NCI-H1092 (cell line): ENCODE results near the gene DMD.

Experiments
- DNase-seq: peaks from one replicate; lab custom pipeline; 2025; lab: John Stamatoyannopoulos, UW

Gene DMD

DNA sequence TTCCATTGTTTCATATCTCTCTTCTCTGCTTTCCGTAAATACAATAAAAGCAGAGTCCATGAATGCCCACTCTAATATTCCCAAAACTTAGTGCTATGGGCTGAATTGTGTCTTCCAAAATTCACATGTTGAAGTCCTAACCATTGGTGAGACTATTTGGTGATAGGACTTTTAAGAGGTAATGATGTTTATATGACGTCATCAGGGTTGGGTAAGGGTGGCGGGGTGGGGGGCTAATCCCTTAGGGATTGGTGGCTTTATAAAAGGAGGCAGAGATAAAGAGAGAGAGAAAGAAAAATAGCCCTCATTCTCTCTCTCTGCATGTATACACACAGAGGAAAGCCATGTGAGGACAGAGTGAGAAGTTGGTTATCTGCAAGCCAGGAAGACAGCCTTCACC lies 722.2 kb downstream of the DMD start:
- DNase-seq, result no peak

DNA sequence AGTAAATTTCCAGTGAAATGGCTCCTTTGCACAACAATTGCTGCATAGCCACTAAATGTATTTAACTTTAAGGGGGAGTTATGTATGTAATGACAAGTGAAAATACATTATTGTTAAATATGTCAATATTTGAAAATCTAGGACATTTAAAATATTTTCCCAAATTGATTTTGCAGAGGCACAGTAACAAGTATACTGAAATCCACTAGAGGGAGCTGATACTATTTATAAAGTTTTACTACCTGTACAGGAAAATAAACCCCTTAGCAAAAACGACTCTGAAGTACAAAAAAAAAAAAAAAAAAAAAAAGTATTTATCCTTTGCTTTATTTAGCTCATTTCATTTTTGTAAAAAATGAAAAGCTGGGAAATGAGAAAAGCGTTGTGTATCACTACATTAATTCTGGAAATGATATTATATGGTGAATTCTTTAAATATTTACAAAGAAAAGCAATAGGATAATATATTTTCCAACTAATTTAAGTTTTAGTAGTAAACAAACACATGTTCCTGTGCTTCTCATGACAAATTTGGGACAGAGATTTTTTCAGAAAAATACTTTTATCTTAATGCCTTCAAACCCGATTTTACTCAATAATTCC lies 727.7 kb downstream of the DMD start:
- no peak for DNase-seq

DNA sequence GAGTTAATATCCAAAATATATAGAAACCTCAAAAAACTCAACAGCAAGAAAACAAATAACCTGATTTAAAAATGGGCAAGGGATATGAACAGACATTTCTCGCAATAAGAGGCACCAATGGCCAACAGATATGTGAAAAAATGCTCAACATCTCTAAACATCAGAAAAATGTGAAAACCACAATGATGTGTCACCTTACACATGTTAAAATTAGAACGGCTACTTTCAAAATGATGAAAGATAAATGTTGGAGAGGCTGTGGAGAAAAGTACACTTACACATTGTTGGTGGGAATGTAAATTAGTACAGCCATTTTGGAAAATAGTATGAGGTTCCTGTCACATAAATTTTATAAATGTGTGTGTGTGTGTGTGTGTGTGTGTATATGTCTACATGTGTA lies 731.3 kb downstream of the DMD start:
- DNase-seq, result no peak

DNA sequence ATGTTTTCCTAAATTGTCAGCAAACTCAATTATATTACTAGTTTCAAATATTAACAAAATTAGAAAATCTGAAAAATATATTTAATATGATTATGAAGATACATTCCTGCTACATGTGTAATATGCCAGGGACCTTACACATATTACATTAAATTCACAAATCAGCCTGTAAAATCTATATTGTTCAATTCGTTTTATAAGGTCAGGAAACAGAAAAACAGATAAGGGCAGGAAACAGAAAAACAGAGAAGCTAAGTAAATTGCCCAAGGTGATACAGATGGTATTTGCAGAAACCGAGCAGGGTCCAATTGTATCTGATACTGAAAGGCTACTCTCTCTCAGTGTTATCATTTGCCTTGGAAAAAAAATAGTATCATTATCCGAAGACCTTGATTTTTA lies 739.0 kb downstream of the DMD start:
- no peak for DNase-seq

DNA sequence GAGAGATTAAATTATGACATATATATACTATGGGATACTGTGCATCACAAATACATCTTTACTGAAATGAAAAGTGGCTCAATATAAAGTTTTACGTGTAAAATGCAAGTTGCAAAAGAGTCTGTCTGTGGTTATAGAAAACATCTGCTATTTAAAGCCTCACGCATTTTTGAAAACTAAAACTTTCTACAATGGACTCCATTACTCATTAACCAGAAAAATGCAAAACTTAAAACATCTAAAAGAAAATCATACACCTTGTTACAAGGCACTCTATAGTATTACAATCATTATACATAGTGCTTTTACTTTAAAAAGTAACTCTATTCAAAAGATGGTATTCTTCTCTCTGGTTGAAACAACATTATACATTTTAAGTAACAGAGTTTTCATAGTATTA lies 755.6 kb downstream of the DMD start:
- DNase-seq, result no peak

DNA sequence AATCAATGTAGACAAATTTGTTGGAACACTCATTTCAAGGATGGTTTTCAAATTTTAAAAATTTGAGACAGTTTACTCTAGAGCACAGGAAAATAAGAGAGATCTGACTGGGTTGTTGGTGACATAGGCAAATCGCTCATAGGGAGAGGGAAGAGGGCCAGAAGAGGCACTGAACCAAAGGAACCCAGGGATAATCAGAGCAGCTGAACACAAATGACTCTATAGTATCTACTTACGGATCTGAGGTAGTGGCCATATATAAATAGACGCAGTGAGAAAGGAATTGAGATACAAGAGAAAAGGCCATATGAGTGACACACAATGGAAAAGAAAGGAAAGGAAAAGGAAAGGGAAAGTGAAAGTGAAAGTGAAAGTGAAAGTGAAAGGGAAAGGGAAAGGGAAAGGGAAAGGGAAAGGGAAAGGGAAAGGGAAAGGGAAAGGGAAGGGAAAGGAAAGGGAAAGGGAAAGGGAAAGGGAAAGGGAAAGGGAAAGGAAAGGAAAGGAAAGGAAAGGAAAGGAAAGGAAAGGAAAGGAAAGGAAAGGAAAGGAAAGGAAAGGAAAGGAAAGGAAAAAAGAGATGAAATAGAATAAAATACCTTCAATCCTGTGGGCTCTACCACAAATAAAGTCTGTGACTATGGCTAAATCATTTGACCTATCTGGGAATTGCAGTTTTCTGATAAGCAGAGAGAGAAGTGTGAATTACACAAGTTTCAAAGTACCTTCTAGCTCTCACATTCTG lies 759.2 kb downstream of the DMD start:
- DNase-seq, result no peak

DNA sequence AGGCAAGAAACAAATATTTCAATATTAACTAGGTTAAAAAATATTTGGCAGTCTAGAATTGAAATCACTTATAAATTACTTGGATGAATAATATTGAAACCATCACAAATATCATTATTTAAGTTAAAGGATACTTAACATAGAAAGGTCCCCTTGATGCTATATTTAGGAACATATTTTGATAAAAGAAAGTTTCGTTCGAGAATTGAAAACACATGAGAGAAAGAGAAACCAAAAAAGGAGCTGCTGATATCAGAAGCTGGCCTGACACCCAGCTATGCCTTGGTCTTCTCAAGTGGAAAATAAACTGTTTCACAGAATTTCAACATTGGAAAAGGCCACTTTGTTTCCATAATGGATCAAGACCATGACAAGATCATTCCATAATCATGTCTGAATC lies 762.4 kb downstream of the DMD start:
- no peak for DNase-seq

DNA sequence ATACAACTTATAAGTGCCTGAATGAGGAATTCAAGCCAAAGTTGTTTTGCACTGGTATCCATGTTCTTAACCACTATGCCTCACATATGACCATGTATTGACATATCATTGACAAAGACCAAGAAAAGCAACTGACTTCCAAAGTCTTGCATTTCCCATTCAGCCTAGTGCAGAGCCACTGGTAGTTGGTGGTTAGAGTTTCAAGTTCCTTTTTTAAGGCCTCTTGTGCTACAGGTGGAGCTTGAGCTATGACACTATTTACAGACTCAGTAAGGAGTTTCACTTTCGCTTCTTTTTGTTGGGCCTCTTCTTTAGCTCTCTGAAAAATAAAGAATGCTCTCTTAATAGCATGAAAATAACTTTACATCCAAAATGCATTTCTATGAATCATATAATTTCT lies 763.0 kb downstream of the DMD start:
- no peak for DNase-seq

DNA sequence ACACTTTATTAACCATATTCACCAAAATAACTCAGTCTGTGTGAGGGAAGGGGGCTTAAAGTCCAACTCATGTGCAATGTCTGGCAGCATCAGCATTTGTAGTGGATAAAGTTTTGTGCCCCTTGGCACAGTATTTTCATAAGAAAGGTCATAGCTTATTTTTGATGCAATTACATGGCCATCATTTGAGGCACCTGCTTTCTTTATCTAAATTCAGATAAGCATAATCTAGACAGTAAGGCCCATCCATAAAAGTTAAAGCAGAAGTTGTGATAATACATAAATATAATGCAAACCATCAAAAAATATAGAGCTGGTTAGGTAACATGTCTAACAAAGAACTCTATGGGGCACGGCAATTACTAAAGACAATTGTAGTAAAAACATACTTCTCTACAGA lies 763.7 kb downstream of the DMD start:
- no peak for DNase-seq

DNA sequence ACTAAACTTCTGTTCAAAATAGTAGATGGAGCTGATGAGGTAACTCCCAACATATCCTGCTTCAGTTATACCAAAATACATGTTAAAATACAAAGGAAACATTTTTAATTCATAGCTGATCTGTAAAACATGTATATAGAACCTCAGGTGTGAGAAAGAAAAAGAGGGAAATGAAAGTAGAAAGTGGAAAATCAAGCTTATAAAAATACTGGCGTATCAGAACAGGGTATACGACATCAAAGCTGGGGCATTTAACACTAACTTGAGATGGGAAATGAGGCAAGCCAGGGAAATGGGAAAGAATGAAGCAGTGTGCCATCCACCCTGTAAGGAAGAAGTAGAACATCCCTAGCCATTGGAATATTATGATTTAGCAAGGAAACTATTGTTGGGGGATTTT lies 767.5 kb downstream of the DMD start:
- no peak for DNase-seq

DNA sequence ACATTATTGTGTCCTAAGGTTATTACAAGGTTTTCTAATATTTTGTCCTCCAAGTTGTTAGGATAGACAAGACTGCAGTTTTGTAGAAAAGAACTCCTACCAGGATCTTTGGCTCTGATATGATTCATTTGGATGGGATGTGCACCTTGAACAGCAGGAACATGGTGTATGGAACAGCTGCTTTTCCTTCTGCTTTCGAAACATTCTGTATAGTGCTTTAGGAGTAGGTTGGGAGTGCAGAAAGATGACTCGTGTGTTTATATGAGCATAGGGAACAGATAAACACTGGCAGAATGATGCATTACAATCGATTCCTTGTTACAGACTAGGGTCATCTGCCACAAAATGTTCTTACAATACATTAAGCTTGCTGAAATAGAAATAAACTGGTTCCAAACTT lies 790.1 kb downstream of the DMD start:
- no peak for DNase-seq

DNA sequence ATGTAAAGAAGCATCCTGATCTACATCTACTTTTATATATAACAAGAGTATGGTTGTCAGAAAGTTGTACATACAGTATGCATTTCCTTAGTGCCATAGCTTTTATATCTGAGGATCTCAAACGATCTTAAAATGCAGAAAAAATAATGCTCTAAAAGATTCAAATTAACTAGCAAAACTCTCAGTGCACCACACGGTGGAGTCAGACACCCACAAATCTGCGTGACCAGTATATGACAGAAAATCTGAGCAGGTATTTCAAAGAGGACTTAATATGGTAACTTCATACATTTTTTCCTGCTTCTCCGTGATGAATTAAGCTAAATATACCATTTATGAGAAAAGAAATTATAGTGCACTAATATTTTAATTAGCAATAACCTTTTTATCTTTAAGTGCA lies 803.0 kb downstream of the DMD start:
- no peak for DNase-seq

DNA sequence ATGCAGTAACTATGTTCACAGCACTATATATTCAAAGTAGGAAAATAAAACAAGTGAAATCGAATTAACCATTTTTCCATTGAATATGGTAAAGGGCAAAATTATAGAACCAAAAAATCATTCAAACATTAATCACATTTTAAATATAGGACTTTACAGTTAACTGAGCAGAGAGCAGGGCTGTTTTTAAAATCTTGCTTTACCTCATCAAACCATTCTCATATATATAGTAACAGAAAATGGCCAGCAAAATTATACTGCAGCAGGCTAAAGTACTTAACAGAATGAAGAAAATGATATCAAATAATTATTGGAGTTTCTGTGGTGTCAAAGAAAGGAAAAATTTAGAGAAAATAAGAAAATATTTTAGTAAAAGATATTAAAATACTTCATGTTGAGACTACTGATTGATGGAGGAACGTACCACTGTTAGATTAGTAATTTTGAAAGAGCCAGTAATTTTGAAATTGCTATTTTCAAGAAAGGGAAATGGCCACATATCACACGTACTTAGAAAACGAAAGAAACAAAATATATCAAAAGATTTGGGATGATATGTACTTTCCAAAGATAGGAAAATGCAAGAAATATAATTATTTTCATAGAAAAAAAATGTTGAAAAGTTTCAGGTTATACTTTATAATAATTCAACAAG lies 813.7 kb downstream of the DMD start:
- no peak for DNase-seq

DNA sequence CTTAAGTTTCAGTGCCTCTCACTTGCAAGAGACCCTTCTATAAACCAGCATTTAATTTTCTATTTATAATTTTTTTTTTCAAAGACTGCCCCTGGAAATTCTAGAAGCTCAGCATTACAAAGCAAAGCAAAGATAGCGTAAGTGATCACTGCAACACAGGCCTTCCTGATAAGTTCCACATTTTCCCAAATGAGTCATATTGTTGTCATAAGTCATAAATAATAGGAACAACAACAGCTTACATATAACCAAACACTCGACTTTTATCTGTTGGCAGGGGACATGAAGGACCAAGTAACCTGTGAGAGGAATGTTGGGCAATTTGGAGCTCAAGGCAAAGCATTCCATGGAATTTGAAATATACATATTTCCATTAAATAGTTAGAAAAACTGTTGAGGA lies 815.5 kb downstream of the DMD start:
- no peak for DNase-seq

DNA sequence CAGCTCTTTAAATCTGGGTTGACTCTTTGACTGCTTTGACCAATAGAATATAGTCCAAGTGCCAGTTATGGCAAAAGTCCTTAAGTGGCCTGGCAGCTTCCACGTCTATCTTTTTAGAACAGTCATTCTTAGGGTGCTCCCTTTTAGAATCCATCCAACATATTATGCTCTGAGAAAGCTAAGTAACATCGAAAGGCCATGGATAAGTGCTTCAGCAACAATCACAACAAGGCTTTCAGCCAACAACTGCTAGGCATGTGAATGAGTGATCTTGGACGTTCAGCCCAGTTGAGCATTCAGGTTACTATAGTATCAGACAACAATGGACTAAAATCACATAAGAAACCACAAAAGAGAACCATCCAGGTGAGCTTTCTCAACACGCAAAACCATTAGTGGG lies 818.7 kb downstream of the DMD start:
- DNase-seq, result no peak

DNA sequence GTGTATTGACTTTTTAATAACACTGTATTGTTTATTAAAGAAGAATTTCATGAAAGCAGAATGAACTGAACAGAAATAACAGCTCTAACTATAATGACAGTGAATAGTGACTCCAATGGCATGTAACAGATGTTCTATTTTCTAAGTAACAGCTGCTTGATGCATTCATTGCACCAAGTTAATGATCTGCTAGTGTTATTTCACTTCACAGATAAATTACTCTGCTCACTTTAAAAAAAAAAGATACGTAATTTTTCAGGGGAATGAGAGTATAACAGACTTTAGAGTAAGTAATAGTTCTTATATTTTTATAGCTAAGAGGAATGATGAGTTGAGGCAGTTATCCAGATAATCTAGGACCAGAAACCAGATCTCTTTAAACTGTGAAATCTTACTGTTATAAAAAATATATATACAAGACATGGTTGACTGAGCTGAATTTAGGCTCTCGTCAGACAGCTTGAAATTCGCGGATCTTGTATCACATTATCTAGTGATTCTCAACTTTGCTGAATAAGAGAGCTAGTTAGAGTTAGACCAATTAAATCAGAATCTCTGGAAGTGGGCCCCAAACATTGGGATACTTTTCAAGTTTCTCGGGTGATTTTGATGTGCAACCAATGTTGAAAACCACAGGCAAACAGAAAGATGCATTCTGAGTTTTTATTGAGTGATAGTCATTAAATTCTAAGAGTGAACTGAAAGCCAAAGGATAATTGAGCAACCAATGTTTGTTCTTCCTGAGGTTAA lies 840.7 kb downstream of the DMD start:
- no peak for DNase-seq

DNA sequence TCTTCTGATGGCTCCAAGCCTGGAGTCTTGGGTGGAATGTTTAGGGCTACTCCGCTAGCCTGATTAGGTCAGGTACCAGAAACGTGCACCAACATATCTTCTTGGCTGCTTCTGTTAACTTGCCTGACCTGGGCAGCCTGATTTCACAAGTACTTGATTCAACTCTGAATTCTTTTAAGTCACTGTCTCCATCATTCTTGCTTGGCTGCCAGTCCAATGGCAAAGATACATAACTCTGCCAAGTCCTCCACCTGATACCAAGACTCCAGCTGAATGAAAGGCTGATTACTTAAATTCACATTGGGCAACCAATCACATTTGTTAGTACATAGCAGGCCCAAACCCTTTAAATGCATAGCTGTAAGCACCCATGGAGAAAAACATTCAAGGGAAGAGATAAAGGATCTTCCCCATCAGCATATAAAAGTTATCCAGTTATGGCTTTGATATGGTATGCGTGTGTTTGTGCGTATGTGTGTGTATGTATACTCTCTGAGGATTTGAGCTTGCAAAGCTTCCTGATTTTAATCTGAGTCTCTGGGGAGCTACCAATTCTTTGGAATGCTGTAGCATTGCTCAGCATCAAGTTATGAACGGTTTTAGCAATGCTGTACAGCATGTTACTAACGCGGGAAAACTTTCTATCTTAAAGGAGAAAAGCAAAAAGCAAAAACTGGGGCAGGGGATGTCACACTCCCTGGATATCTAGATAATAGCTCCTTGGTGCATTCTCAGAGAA lies 917.2 kb downstream of the DMD start:
- DNase-seq, result no peak

DNA sequence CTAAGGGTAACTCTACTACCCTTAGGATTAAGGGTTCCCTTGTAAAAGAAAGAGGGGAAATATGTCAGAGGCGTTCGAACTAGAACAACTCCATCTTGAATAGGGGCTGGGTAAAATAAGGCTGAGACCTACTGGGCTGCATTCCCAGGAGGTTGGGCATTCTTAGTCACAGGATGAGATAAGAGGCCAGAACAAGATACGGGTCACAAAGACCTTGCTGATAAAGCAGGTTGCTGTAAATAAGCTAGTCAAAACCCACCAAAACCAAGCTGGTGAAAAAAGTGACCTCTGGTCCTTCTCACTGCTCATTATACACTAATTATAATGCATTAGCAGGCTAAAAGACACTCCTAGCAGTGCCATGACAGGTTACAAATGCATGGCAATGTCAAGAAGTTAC lies 922.0 kb downstream of the DMD start:
- DNase-seq, result no peak

DNA sequence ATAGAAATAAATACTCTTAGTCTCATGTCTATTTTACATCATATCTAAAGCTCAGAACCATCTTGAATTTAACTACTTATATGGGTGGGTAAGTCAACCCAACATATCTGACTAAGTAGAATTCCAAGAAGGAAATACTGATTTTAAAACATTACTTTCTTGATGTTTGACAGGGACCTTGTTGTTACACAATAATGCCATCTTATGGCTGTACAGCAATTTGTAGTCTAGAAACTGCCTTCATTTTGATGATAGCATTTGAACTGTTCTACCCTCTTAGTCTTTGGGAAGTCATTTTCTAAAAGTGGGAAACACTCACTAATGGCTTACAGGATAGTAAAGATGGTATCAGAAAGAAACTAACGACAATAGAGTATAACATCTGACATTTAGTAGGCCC lies 929.5 kb downstream of the DMD start:
- no peak for DNase-seq

DNA sequence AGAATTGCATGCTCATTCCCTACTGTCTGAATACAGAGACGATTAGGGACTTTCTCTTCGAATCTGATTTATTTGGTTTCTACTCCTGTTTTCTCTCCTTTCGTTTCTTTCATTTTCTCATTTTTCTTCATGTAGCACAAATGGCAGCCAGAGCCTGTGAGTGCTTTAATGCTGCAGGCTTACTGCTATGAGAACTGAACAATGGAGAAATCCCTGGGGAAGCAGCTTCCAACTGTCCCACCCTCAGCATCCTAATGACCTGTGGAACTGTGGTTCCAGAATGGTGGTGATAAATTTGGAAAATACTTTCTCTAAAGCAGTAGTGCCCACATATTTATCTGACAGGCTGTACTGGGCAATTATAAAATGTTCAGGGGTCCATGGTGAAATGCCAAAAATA lies 930.4 kb downstream of the DMD start:
- no peak for DNase-seq

DNA sequence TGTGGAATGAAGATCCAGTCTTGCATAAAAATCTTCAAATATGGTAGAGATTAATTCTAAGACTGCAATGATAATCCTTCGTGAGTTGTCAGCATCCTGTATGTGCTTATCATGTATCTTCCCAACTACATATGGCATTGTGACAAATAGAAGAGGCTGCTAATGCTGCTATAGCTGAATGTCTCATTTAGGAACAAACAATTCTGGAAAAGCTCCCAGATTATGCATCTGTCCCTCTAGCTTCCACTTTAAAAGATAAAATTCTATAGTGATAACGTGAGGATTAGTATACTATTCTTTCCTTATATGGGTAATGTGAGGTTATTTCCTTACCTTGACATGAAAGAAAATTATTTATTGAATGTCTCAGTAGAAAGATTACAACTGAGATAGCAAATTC lies 930.9 kb downstream of the DMD start:
- no peak for DNase-seq

DNA sequence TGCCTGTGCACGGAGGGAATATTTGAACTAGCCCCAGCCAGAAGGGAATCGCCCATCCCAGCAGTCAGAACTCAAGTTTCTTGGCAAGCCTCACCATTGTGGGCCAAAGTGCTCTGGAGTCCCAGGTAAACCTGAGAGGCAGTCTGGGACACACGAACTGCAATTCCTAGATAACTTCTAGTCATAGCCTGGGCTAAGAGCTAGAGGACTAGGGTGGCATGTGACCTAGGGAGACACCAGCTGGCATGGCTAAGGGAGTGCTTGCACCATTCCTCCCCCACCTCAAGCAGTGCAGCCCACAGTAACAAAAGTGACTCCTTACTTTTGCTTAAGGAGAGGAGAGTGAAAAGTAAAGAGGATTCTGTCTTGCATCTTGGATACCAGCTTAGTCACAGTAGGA lies 935.2 kb downstream of the DMD start:
- no peak for DNase-seq
